Tibial nerve (tissue), 4 donors: Measurements from ENCODE around the gene MAN1A1.

Source experiments
- EP300 ChIP-seq, 2 donors: sonication (generic); formaldehyde crosslinking; IDR thresholded peaks; one replicate each; pipeline ENCODE4 v1.6.1; 2017; ENCODE audit warnings: antibody characterized with exemption in 2 of 2, mild to moderate bottlenecking in 1 of 2
- POLR2A ChIP-seq, 2 donors: fragments of 450-650 bp; IDR thresholded peaks; one replicate each; pipeline ENCODE4 v1.6.1; 2017; ENCODE audit warnings: antibody characterized with exemption in 2 of 2, mild to moderate bottlenecking in 2 of 2, moderate library complexity in 2 of 2
- TF ChIP-seq, protein P1 (sequence below), 5 experiments: fragments of 200-600 bp in 3 of 5; fragments of 450-650 bp in 2 of 5; sonication (generic) in 3 of 5; IDR thresholded peaks; one replicate each; pipeline ENCODE4 v1.5.1; 2016 to 2019; ENCODE audit warnings: antibody characterized with exemption in 5 of 5, mild to moderate bottlenecking in 3 of 5, moderate library complexity in 2 of 5

DNA sequence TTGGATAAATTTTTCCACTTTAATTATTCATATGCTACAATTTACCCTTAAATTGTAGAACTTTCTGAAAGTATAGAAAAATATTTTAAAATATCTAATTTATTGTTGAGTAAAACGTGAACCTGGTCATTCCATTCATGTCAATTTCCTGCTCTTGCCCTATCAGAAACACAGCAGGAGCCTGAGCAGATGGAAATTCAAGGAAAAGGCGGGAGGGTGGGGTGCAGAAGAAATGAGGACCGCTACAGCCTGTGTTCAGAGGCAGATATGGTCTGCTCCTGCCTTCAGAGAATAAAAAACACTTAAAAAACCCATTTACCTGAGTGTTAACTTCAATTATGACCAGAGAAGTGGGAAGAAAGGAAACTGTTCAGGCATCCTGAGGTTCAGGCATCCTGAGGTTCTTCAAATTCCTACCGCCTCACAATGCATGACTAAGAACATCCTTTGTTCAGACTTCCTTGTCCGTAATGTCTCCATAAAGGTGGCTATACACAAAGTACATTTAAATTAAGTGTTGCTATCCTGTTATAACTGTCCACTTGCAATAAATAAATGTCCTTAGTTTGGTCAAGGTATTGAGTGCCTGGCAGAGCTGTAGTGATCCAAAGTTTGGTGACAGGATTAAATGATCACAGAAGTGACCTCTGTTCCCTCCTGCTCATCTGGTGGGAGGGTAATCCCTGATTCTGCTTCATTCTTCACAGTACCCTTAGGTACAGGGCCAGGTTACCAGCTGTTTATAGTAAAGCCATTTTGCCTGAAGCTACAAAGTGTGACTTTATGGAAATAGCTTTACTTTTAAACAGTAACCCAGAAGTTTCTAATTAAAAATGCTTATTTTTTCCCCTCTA is 109.1 kb downstream of the MAN1A1 start:
- TF ChIP-seq, protein P1, sequence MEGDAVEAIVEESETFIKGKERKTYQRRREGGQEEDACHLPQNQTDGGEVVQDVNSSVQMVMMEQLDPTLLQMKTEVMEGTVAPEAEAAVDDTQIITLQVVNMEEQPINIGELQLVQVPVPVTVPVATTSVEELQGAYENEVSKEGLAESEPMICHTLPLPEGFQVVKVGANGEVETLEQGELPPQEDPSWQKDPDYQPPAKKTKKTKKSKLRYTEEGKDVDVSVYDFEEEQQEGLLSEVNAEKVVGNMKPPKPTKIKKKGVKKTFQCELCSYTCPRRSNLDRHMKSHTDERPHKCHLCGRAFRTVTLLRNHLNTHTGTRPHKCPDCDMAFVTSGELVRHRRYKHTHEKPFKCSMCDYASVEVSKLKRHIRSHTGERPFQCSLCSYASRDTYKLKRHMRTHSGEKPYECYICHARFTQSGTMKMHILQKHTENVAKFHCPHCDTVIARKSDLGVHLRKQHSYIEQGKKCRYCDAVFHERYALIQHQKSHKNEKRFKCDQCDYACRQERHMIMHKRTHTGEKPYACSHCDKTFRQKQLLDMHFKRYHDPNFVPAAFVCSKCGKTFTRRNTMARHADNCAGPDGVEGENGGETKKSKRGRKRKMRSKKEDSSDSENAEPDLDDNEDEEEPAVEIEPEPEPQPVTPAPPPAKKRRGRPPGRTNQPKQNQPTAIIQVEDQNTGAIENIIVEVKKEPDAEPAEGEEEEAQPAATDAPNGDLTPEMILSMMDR (IDR thresholded peaks at IDR 0.05) = no peak
- TF ChIP-seq POLR2A (IDR thresholded peaks at IDR 0.05) (no peak), EP300 (IDR thresholded peaks at IDR 0.05) (no peak)
